CD8-positive, alpha-beta memory T cell (primary cell): ENCODE measurements around the gene CBFA2T2. TPM values are rescaled to one million over a fixed set of nuclear protein-coding genes. Genes with fewer than 3 reads are reported as not detected.

ENCODE experiments used
- CTCF ChIA-PET: fragments of 350-600 bp; sonication (Branson Sonifier 250); formaldehyde crosslinking; loops from one replicate; lab custom pipeline; 2021; ENCODE audit warnings: antibody characterized with exemption; lab: Charles Lee
- POLR2A ChIA-PET: fragments of 350-600 bp; sonication (Branson Sonifier 250); formaldehyde crosslinking; loops from one replicate; lab custom pipeline; 2021; ENCODE audit warnings: antibody characterized with exemption; lab: Charles Lee
- DNase-seq, 5 donors: peaks; one replicate each; pipeline versions ENCODE4 v3.0.0 to v3.0.0-alpha.2; 2020 to 2022; ENCODE audit warnings: mixed read lengths in 1 of 5
- H3K27ac ChIP-seq: one replicate; pipeline ENCODE4 v1.7.0; 2013; ENCODE audit warnings: low read depth, mild to moderate bottlenecking, low read length, moderate library complexity
- H3K27me3 ChIP-seq: 2 replicates; pipeline ENCODE4 v1.7.0; 2013; ENCODE audit warnings: low read length, mild to moderate bottlenecking; ENCODE audit not compliant: insufficient read depth, poor library complexity, severe bottlenecking
- H3K36me3 ChIP-seq: 2 replicates; pipeline ENCODE4 v1.7.0; 2013; ENCODE audit warnings: mild to moderate bottlenecking, low read length, moderate library complexity; ENCODE audit not compliant: insufficient read depth
- H3K4me1 ChIP-seq: 2 replicates; pipeline ENCODE4 v1.7.0; 2013; ENCODE audit warnings: mild to moderate bottlenecking, low read length, moderate library complexity; ENCODE audit not compliant: insufficient read depth
- H3K4me3 ChIP-seq: 2 replicates; pipeline ENCODE4 v1.7.0; 2013; ENCODE audit warnings: mild to moderate bottlenecking, low read length
- H3K9me3 ChIP-seq: 2 replicates; pipeline ENCODE4 v1.7.0; 2013; ENCODE audit warnings: mild to moderate bottlenecking, low read length
- H3K27ac Mint-ChIP-seq, 8 donors: one replicate each; pipeline ENCODE4 v1.8.0; 2020 to 2021; ENCODE audit warnings: mixed read lengths in 8 of 8, mild to moderate bottlenecking in 6 of 8, inconsistent platforms in 3 of 8, moderate library complexity in 3 of 8
- H3K27me3 Mint-ChIP-seq, 2 donors: one replicate each; pipeline ENCODE4 v1.8.0; 2020 to 2021; ENCODE audit warnings: mixed read lengths in 2 of 2, mild to moderate bottlenecking in 1 of 2, moderate library complexity in 1 of 2
- H3K36me3 Mint-ChIP-seq, 3 donors: one replicate each; pipeline ENCODE4 v1.8.0; 2020 to 2021; ENCODE audit warnings: mixed read lengths in 3 of 3, inconsistent platforms in 1 of 3, mild to moderate bottlenecking in 1 of 3
- H3K4me1 Mint-ChIP-seq, 3 donors: one replicate each; pipeline ENCODE4 v1.8.0; 2020 to 2021; ENCODE audit warnings: mixed read lengths in 3 of 3, inconsistent platforms in 1 of 3, mild to moderate bottlenecking in 1 of 3
- H3K4me3 Mint-ChIP-seq, 7 donors: one replicate each; pipeline ENCODE4 v1.8.0; 2020 to 2021; ENCODE audit warnings: mixed read lengths in 7 of 7, mild to moderate bottlenecking in 6 of 7, moderate library complexity in 4 of 7, inconsistent platforms in 2 of 7
- H3K9me3 Mint-ChIP-seq, 5 donors: one replicate each; pipeline ENCODE4 v1.8.0; 2020 to 2022; ENCODE audit warnings: mixed read lengths in 5 of 5, mild to moderate bottlenecking in 3 of 5, moderate library complexity in 2 of 5, inconsistent platforms in 1 of 5
- polyA plus RNA-seq: library from polyadenylated mRNA; unstranded; fragments of 300-500 nt; fragmentation: Illumina TruSeq; gene quantifications from one replicate; pipeline ENCODE4 v1.2.3, GENCODE V29; 2021
- total RNA-seq, 2 experiments: library from RNA; stranded (reverse); gene quantifications; one replicate each; pipeline ENCODE4 v1.2.3, GENCODE V29; 2021

CBFA2T2 gene
- total and polyA plus RNA-seq, 3 experiments from 2014 or later = 10.7 to 25.8 (median 11.9) TPM

DNA sequence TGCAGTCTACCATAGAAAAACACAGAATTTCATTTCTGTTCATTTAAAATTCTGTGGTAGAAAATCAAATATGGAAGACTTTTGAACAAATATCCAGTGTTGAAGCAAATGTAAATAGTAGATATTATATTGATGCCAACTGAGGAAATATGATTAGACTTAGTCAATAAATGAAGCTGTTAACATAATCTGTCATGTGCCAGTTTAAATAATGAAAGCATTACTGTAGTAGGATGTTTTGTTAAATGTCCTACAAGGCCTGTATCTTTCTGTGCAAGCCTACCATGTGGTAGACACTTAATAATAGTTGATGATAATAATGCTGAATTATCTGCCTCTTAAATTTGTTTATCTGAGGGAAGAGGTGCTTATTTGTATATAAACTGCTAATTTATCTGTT is 55.9 kb downstream of the CBFA2T2 start:
- Histone ChIP-seq H3K9me3 (no peaks in the 10 kb centered on the region), H3K36me3 (no peaks in the 10 kb centered on the region), H3K4me3 (no peak overlapping the region), H3K27ac (no peak overlapping the region), H3K4me1 (no peaks in the 10 kb centered on the region), H3K27me3 (no peaks in the 10 kb centered on the region)
- ChIA-PET POLR2A (no interaction called here), CTCF (interaction anchor here (0.6 to 1.3 kb wide), 3 partner anchors 9 to 122 kb away, joined by 3 read pairs; no protein-coding TSS in a partner anchor)
- H3K36me3 Mint-ChIP-seq = peaks cover 1 to 5% (median 3%) of the 10 kb centered on the region in 3 donors
- no peak overlapping the region for H3K27ac Mint-ChIP-seq
- H3K9me3 Mint-ChIP-seq = no peaks in the 10 kb centered on the region
- H3K4me3 Mint-ChIP-seq = no peak overlapping the region
- H3K4me1 Mint-ChIP-seq = peaks cover 7 to 31% (median 15%) of the 10 kb centered on the region in 3 donors
- DNase-seq = no peak
- no peaks in the 10 kb centered on the region for H3K27me3 Mint-ChIP-seq

DNA sequence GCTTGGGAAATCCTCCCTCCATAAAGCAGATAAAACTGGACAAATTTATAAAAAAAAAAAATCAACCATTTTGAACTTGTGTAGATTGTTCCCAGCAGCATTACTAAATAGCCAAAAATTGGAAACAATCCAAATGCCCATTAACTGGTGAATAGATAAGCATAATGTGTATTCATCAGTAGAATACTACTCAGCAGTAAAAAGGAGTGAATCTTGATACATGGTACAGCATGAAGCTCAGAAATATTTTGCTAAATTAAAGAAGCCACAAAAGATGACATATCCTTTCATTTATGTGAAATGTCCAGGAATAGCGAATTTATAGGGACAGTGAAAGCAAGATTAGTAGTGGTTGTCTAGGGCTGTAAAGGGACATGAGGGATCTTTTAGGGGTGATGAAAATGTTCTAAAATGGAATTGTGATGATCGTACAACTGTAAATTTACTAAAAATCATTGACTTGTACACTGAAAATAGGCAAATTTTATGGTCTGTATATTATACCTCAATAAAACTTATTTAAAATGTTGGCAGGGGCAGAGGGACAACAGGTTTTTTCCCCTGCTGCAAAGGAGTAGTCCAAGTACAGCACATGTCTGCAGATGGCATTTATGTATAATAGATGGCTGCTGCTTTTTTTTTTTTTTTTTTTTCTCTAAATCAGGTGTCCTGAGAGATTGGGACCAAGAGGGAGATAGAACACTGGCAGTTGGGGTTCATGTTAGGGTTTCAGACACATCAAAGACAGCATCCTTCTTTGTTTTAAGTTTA is 59.5 kb downstream of the CBFA2T2 start:
- ChIA-PET POLR2A (interaction anchor here (0.5 kb wide), 1 partner anchor 47 kb away, joined by 6 read pairs; no protein-coding TSS in a partner anchor), CTCF (no interaction called here)
- Mint-ChIP-seq H3K4me3 (no peak overlapping the region), H3K4me1 (peaks cover 4 to 31% (median 20%) of the 10 kb centered on the region in 3 donors), H3K36me3 (peaks cover 3 to 17% (median 4%) of the 10 kb centered on the region in 3 donors), H3K27me3 (no peaks in the 10 kb centered on the region), H3K9me3 (no peaks in the 10 kb centered on the region), H3K27ac (no peak overlapping the region)
- H3K9me3 ChIP-seq = no peaks in the 10 kb centered on the region
- no peak overlapping the region for H3K27ac ChIP-seq
- no peak overlapping the region for H3K4me3 ChIP-seq
- DNase-seq = no peak
- H3K36me3 ChIP-seq = no peaks in the 10 kb centered on the region
- H3K27me3 ChIP-seq = no peaks in the 10 kb centered on the region
- peaks cover 6% of the 10 kb centered on the region for H3K4me1 ChIP-seq

DNA sequence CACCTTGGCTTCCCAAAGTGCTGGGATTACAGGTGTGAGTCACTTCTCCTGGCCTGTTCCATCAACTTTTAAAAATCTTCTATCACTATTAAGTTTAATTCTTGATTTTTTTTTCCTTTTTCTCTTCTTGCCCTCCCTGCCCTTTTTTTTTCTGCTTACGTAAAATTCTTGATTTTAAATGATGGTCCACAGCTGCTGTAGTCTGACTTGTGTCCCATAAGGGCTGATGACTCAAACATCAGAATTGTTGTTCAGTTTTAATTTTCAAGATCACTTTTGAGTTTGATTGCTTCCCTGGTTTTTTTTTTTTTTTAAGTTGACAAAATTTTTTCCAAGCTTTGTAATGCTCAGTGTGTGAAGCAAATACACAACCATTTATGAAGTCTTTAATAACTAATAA is 61.9 kb downstream of the CBFA2T2 start:
- H3K36me3 Mint-ChIP-seq = peaks cover 3 to 18% (median 4%) of the 10 kb centered on the region in 3 donors
- Histone ChIP-seq H3K27ac (no peak overlapping the region), H3K4me1 (peaks cover 20% of the 10 kb centered on the region), H3K4me3 (no peak overlapping the region), H3K36me3 (no peaks in the 10 kb centered on the region), H3K9me3 (no peaks in the 10 kb centered on the region), H3K27me3 (no peaks in the 10 kb centered on the region)
- DNase-seq = no peak
- peak overlapping the region in 4 of 8 donors; percentile 39 to 87 (median 56) for H3K27ac Mint-ChIP-seq
- H3K27me3 Mint-ChIP-seq = no peaks in the 10 kb centered on the region
- H3K9me3 Mint-ChIP-seq = no peaks in the 10 kb centered on the region
- CTCF ChIA-PET = interaction anchor here (0.6 kb wide), 1 partner anchor 14 kb away, joined by 3 read pairs; no protein-coding TSS in a partner anchor
- H3K4me1 Mint-ChIP-seq = peaks cover 18 to 41% (median 38%) of the 10 kb centered on the region in 3 donors
- H3K4me3 Mint-ChIP-seq = no peak overlapping the region
- POLR2A ChIA-PET = no interaction called here

DNA sequence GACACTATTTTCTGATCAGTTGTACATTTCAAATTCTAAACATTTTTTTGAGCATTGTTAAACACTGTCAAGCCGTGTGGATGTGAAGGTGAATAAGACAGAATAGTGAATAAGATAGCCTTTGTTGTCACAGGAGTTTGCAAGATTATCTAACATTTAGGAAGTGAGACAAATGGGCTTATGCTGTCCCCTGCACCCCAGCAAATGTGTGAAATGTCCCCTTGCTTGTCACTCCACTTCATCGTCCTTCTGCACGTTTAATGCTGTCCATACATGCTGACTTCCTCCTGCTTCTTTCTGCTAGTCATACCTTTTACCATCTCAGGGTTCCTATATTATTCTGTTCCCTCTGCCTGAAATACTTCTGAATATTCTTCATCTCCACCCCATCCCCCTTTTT is 62.6 kb downstream of the CBFA2T2 start:
- Mint-ChIP-seq H3K4me3 (no peak overlapping the region), H3K27ac (peak overlapping the region in 7 of 8 donors; percentile 10 to 98 (median 48)), H3K27me3 (no peaks in the 10 kb centered on the region), H3K9me3 (no peaks in the 10 kb centered on the region), H3K4me1 (peaks cover 18 to 41% (median 38%) of the 10 kb centered on the region in 3 donors), H3K36me3 (peaks cover 4 to 23% (median 8%) of the 10 kb centered on the region in 3 donors)
- no peak for DNase-seq
- ChIA-PET CTCF (no interaction called here), POLR2A (no interaction called here)
- peaks cover 20% of the 10 kb centered on the region for H3K4me1 ChIP-seq
- no peak overlapping the region for H3K4me3 ChIP-seq
- no peaks in the 10 kb centered on the region for H3K9me3 ChIP-seq
- H3K27ac ChIP-seq = no peak overlapping the region
- H3K27me3 ChIP-seq = no peaks in the 10 kb centered on the region
- H3K36me3 ChIP-seq = no peaks in the 10 kb centered on the region

DNA sequence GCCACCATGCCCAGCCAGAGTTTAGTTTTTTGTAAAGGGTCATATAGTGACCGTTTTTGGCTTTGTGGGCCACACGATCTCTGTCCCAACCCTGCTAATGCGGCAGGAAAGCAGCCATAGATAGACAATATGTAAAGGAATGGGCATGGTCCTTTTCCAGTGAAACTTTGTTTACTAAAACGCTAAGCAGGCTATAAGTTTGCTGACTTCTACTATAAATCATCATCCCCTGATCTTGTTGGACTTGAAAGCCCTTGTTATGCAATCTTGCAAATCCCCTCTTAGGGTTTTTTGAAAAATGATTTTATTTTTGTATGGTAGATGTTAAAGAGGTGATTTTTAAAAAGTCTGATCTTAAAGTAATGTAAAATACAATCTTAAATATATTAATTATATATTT is 63.6 kb downstream of the CBFA2T2 start:
- H3K36me3 Mint-ChIP-seq = peaks cover 7 to 26% (median 11%) of the 10 kb centered on the region in 3 donors
- peaks cover 20% of the 10 kb centered on the region for H3K4me1 ChIP-seq
- H3K27ac ChIP-seq = no peak overlapping the region
- H3K4me3 Mint-ChIP-seq = peak overlapping the region in 1 of 7 donors; percentile 60
- H3K27me3 Mint-ChIP-seq = no peaks in the 10 kb centered on the region
- ChIA-PET CTCF (no interaction called here), POLR2A (no interaction called here)
- H3K27me3 ChIP-seq = no peaks in the 10 kb centered on the region
- no peaks in the 10 kb centered on the region for H3K9me3 Mint-ChIP-seq
- H3K36me3 ChIP-seq = no peaks in the 10 kb centered on the region
- no peak for DNase-seq
- no peak overlapping the region for H3K4me3 ChIP-seq
- no peaks in the 10 kb centered on the region for H3K9me3 ChIP-seq
- peaks cover 18 to 44% (median 38%) of the 10 kb centered on the region in 3 donors for H3K4me1 Mint-ChIP-seq
- peak overlapping the region; percentile 26 to 98 (median 89) for H3K27ac Mint-ChIP-seq

DNA sequence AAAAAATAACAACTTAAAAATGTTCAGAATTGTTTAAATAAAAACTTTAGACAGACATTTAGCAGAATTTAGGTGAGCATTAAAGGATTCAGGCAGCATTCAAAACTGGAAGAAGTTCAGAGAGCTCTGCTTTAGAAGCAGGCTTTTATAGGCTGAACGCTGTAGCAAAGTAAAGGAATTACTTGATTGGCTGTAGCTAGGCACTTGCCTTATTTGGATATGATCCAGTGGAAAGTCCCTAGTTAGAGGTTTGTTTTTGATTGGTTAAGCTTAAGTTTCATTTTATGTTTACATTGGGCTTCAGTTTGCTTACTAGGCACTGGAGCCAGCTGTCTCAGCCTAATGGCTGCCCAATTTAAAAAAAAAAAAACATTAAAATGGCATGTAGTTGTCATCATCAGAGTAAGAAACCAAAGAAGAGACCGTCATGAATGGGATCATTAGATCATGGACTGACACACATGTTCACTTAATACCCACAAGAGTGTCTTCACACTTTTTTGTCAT is 65.1 kb downstream of the CBFA2T2 start:
- peak overlapping the region; percentile 31 for H3K4me3 ChIP-seq
- Mint-ChIP-seq H3K9me3 (no peaks in the 10 kb centered on the region), H3K27ac (peak overlapping the region; percentile 98 to 99 (median 98)), H3K4me1 (peaks cover 18 to 41% (median 33%) of the 10 kb centered on the region in 3 donors), H3K36me3 (peaks cover 5 to 25% (median 12%) of the 10 kb centered on the region in 3 donors), H3K4me3 (peak overlapping the region; percentile 49 to 81 (median 70)), H3K27me3 (no peaks in the 10 kb centered on the region)
- H3K4me1 ChIP-seq = peaks cover 20% of the 10 kb centered on the region
- peak overlapping the region; percentile 68 for H3K27ac ChIP-seq
- H3K36me3 ChIP-seq = no peaks in the 10 kb centered on the region
- peak; percentile 17 to 90 (median 72) for DNase-seq
- H3K27me3 ChIP-seq = no peaks in the 10 kb centered on the region
- POLR2A ChIA-PET = interaction anchor here (0.7 to 1.5 kb wide), 4 partner anchors 65 to 109 kb away, joined by 3 to 14 read pairs (median 4); partner anchors contain the start of gene CBFA2T2
- no peaks in the 10 kb centered on the region for H3K9me3 ChIP-seq
- CTCF ChIA-PET = interaction anchor here (0.9 to 1.3 kb wide), 6 partner anchors 9 to 113 kb away, joined by 3 to 6 read pairs (median 3); partner anchors contain the start of genes ACTL10 and CBFA2T2

DNA sequence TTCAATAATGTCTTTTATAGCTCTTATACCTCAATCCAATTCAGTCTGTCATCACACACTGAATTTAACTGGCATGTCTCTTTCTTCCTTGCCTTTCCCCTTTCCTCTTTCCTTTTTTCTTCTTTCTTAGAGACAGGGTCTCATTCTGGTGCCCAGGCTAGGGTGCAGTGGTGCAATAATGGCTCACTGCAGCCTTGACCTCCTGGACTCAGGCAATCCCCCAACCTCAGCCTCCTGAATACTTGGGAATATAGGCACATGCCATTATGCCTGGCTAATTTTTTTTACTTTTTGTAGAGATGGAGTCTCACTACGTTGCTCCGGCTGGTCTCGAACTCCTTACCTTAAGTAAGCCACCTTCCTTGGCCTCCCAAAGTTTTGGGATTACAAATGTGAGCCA is 65.9 kb downstream of the CBFA2T2 start:
- no peak for DNase-seq
- peak overlapping the region; percentile 98 to 99 (median 98) for H3K27ac Mint-ChIP-seq
- peaks cover 5 to 24% (median 11%) of the 10 kb centered on the region in 3 donors for H3K36me3 Mint-ChIP-seq
- H3K36me3 ChIP-seq = no peaks in the 10 kb centered on the region
- H3K27me3 ChIP-seq = no peaks in the 10 kb centered on the region
- ChIA-PET CTCF (interaction anchor here (1.2 to 1.3 kb wide), 2 partner anchors 9 to 109 kb away, joined by 3 read pairs; no protein-coding TSS in a partner anchor), POLR2A (no interaction called here)
- peaks cover 20% of the 10 kb centered on the region for H3K4me1 ChIP-seq
- H3K27ac ChIP-seq = peak overlapping the region; percentile 68
- no peaks in the 10 kb centered on the region for H3K9me3 Mint-ChIP-seq
- H3K27me3 Mint-ChIP-seq = no peaks in the 10 kb centered on the region
- peak overlapping the region; percentile 31 for H3K4me3 ChIP-seq
- H3K4me1 Mint-ChIP-seq = peaks cover 21 to 43% (median 33%) of the 10 kb centered on the region in 3 donors
- H3K9me3 ChIP-seq = no peaks in the 10 kb centered on the region
- H3K4me3 Mint-ChIP-seq = peak overlapping the region; percentile 3 to 75 (median 38)
